ENCODE data around the gene DNAJB5. TPM values are rescaled to one million over a fixed set of nuclear protein-coding genes. Genes with fewer than 3 reads are reported as not detected.
A peak's percentile ranks its signal among the peaks of the same experiment; 100 is the strongest.

DNAJB5 gene
- total RNA-seq, 2 donors from 2014 or later = 1.6 to 8.5 TPM

- Histone ChIP-seq H3K27ac (no peak overlapping the region), H3K9ac (ENCODE audit: low read depth in 2 of 2, low read length in 2 of 2) (peak overlapping the region; percentile 35 to 40), H3K4me1 (no peaks in the 10 kb centered on the region), H3K4me3 (peak overlapping the region; percentile 2), H3K36me3 (no peaks in the 10 kb centered on the region), H3K9me3 (no peaks in the 10 kb centered on the region), H3K27me3 (no peaks in the 10 kb centered on the region)
- peak; percentile 57 for DNase-seq
- TF ChIP-seq CTCF (IDR thresholded peaks at IDR 0.05) = no peak
- intact Hi-C loops (cut with DNase I) = no loop called here
Observed at GRCh38 chr9:35035851-35036701, 46.5 kb downstream of the DNAJB5 start.

- intact Hi-C loops (cut with DNase I) = no loop called here
- Histone ChIP-seq H3K27me3 (no peaks in the 10 kb centered on the region), H3K4me3 (no peak overlapping the region), H3K9me3 (no peaks in the 10 kb centered on the region), H3K4me1 (no peaks in the 10 kb centered on the region), H3K9ac (ENCODE audit: low read depth in 2 of 2, low read length in 2 of 2) (no peak overlapping the region), H3K27ac (no peak overlapping the region), H3K36me3 (no peaks in the 10 kb centered on the region)
- TF ChIP-seq CTCF (IDR thresholded peaks at IDR 0.05) = no peak
- no peak for DNase-seq
Observed at GRCh38 chr9:35042081-35042604, 52.6 kb downstream of the DNAJB5 start.

GRCh38 chr9:35042891-35043545 is 53.5 kb downstream of the DNAJB5 start:
- no peak for TF ChIP-seq CTCF (IDR thresholded peaks at IDR 0.05)

GRCh38 chr9:35044071-35044470 is 54.5 kb downstream of the DNAJB5 start:
- intact Hi-C loops (cut with DNase I) = no loop called here
- H3K9ac ChIP-seq (ENCODE audit: low read depth in 2 of 2, low read length in 2 of 2) = no peak overlapping the region
- H3K36me3 ChIP-seq = no peaks in the 10 kb centered on the region
- H3K27ac ChIP-seq = no peak overlapping the region
- H3K27me3 ChIP-seq = no peaks in the 10 kb centered on the region
- DNase-seq = no peak
- TF ChIP-seq CTCF (IDR thresholded peaks at IDR 0.05) = no peak
- H3K4me1 ChIP-seq = no peaks in the 10 kb centered on the region
- H3K4me3 ChIP-seq = no peak overlapping the region
- H3K9me3 ChIP-seq = no peaks in the 10 kb centered on the region

More at GRCh38 chr9:35042891-35043545, 53.5 kb downstream of the DNAJB5 start:
- intact Hi-C loops (cut with DNase I) = no loop called here
- DNase-seq = no peak
- no peaks in the 10 kb centered on the region for H3K36me3 ChIP-seq
- H3K9me3 ChIP-seq = no peaks in the 10 kb centered on the region
- no peaks in the 10 kb centered on the region for H3K4me1 ChIP-seq
- no peaks in the 10 kb centered on the region for H3K27me3 ChIP-seq
- no peak overlapping the region for H3K4me3 ChIP-seq
- no peak overlapping the region for H3K27ac ChIP-seq
- H3K9ac ChIP-seq (ENCODE audit: low read depth in 2 of 2, low read length in 2 of 2) = no peak overlapping the region

Other genes starting within 250 kb of the DNAJB5 start
- gene PHF24, start 31.5 kb upstream of the DNAJB5 start, total RNA-seq = under 1 TPM in 1 of 2 donors, not detected in 1; 0.64 TPM
- 100 to 1,000 TPM; 176 to 287 TPM for gene VCP, start 82.9 kb downstream of the DNAJB5 start, total RNA-seq
- gene FANCG, start 90.2 kb downstream of the DNAJB5 start, total RNA-seq = 10 to 100 TPM; 11.4 to 47.5 TPM
- 10 to 100 TPM; 27.6 to 51.3 TPM for gene PIGO, start 106.8 kb downstream of the DNAJB5 start, total RNA-seq
- gene STOML2, start 113.4 kb downstream of the DNAJB5 start, total RNA-seq = 100 to 1,000 TPM; 111 to 233 TPM
- 10 to 100 TPM; 16.8 to 44.6 TPM for gene ATOSB, start 126.1 kb downstream of the DNAJB5 start, total RNA-seq
- gene UNC13B, start 172.3 kb downstream of the DNAJB5 start, total RNA-seq = 10 to 100 TPM; 43.6 to 56.1 TPM

Measured in colonic mucosa (tissue), 4 donors.